ENCODE measurements around the gene HPSE2. TPM values are rescaled to one million over a fixed set of nuclear protein-coding genes. Genes with fewer than 3 reads are reported as not detected.

HPSE2 gene
- total and polyA plus RNA-seq, 2 of the 8 experiments (the other 6 are each of a cell fraction or from before 2014, with no cell fraction given) = 0.41 to 0.58 TPM

DNA sequence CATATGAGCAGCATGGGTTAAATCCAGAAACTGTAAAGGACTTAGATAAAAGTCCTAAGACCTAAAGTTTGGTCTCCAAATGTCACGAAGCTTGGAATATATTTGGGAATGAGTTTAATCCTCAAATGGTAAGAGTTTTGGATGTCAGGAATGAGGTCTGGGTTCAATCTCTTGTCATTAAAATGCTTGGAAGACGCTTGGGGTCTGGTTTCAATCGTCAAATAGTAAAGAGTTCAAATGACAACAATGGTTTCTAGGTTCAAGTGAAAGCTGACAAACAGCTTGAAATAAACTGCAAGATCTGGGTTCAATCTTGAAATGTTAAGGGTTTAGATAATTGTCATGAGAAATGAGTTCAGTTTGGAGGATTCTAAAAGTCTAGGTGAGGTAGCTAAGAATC, 403.5 kb downstream of the HPSE2 start (continued):
- TF ChIP-seq ASH2L (IDR thresholded peaks at IDR 0.05; ENCODE audit: low read length) (no peak), MAFK (IDR thresholded peaks at IDR 0.05; ENCODE audit: low read depth, low read length) (no peak)
- TF ChIP-seq, protein P1, sequence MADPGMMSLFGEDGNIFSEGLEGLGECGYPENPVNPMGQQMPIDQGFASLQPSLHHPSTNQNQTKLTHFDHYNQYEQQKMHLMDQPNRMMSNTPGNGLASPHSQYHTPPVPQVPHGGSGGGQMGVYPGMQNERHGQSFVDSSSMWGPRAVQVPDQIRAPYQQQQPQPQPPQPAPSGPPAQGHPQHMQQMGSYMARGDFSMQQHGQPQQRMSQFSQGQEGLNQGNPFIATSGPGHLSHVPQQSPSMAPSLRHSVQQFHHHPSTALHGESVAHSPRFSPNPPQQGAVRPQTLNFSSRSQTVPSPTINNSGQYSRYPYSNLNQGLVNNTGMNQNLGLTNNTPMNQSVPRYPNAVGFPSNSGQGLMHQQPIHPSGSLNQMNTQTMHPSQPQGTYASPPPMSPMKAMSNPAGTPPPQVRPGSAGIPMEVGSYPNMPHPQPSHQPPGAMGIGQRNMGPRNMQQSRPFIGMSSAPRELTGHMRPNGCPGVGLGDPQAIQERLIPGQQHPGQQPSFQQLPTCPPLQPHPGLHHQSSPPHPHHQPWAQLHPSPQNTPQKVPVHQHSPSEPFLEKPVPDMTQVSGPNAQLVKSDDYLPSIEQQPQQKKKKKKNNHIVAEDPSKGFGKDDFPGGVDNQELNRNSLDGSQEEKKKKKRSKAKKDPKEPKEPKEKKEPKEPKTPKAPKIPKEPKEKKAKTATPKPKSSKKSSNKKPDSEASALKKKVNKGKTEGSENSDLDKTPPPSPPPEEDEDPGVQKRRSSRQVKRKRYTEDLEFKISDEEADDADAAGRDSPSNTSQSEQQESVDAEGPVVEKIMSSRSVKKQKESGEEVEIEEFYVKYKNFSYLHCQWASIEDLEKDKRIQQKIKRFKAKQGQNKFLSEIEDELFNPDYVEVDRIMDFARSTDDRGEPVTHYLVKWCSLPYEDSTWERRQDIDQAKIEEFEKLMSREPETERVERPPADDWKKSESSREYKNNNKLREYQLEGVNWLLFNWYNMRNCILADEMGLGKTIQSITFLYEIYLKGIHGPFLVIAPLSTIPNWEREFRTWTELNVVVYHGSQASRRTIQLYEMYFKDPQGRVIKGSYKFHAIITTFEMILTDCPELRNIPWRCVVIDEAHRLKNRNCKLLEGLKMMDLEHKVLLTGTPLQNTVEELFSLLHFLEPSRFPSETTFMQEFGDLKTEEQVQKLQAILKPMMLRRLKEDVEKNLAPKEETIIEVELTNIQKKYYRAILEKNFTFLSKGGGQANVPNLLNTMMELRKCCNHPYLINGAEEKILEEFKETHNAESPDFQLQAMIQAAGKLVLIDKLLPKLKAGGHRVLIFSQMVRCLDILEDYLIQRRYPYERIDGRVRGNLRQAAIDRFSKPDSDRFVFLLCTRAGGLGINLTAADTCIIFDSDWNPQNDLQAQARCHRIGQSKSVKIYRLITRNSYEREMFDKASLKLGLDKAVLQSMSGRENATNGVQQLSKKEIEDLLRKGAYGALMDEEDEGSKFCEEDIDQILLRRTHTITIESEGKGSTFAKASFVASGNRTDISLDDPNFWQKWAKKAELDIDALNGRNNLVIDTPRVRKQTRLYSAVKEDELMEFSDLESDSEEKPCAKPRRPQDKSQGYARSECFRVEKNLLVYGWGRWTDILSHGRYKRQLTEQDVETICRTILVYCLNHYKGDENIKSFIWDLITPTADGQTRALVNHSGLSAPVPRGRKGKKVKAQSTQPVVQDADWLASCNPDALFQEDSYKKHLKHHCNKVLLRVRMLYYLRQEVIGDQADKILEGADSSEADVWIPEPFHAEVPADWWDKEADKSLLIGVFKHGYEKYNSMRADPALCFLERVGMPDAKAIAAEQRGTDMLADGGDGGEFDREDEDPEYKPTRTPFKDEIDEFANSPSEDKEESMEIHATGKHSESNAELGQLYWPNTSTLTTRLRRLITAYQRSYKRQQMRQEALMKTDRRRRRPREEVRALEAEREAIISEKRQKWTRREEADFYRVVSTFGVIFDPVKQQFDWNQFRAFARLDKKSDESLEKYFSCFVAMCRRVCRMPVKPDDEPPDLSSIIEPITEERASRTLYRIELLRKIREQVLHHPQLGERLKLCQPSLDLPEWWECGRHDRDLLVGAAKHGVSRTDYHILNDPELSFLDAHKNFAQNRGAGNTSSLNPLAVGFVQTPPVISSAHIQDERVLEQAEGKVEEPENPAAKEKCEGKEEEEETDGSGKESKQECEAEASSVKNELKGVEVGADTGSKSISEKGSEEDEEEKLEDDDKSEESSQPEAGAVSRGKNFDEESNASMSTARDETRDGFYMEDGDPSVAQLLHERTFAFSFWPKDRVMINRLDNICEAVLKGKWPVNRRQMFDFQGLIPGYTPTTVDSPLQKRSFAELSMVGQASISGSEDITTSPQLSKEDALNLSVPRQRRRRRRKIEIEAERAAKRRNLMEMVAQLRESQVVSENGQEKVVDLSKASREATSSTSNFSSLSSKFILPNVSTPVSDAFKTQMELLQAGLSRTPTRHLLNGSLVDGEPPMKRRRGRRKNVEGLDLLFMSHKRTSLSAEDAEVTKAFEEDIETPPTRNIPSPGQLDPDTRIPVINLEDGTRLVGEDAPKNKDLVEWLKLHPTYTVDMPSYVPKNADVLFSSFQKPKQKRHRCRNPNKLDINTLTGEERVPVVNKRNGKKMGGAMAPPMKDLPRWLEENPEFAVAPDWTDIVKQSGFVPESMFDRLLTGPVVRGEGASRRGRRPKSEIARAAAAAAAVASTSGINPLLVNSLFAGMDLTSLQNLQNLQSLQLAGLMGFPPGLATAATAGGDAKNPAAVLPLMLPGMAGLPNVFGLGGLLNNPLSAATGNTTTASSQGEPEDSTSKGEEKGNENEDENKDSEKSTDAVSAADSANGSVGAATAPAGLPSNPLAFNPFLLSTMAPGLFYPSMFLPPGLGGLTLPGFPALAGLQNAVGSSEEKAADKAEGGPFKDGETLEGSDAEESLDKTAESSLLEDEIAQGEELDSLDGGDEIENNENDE (IDR thresholded peaks at IDR 0.05; ENCODE audit: insufficient replicate concordance, low read length) = no peak
- TF ChIP-seq, protein P2, sequence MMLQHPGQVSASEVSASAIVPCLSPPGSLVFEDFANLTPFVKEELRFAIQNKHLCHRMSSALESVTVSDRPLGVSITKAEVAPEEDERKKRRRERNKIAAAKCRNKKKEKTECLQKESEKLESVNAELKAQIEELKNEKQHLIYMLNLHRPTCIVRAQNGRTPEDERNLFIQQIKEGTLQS (IDR thresholded peaks at IDR 0.05; ENCODE audit: insufficient read depth, low read depth, low read length) = no peak
- TF ChIP-seq, protein P3, sequence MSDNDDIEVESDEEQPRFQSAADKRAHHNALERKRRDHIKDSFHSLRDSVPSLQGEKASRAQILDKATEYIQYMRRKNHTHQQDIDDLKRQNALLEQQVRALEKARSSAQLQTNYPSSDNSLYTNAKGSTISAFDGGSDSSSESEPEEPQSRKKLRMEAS (IDR thresholded peaks at IDR 0.05) = no peak
- TF ChIP-seq, protein P4, sequence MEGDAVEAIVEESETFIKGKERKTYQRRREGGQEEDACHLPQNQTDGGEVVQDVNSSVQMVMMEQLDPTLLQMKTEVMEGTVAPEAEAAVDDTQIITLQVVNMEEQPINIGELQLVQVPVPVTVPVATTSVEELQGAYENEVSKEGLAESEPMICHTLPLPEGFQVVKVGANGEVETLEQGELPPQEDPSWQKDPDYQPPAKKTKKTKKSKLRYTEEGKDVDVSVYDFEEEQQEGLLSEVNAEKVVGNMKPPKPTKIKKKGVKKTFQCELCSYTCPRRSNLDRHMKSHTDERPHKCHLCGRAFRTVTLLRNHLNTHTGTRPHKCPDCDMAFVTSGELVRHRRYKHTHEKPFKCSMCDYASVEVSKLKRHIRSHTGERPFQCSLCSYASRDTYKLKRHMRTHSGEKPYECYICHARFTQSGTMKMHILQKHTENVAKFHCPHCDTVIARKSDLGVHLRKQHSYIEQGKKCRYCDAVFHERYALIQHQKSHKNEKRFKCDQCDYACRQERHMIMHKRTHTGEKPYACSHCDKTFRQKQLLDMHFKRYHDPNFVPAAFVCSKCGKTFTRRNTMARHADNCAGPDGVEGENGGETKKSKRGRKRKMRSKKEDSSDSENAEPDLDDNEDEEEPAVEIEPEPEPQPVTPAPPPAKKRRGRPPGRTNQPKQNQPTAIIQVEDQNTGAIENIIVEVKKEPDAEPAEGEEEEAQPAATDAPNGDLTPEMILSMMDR (IDR thresholded peaks at IDR 0.05; ENCODE audit: control extremely low read depth in 1 of 3, insufficient read depth in 1 of 3, low read depth in 1 of 3, low read length in 3 of 3) = no peak

Data from H1 (cell line).